Osteocyte (in vitro differentiated cells): ENCODE measurements around the gene RXRA. TPM values are rescaled to one million over a fixed set of nuclear protein-coding genes. Genes with fewer than 3 reads are reported as not detected.

Experiments
- DNase-seq: peaks from one replicate; pipeline ENCODE4 v3.0.0; 2021; ENCODE audit warnings: mixed read lengths; ENCODE audit not compliant: unreplicated experiment; ENCODE audit errors: extremely low spot score
- H3K27ac Mint-ChIP-seq: one replicate; pipeline ENCODE4 v1.8.0; 2021; ENCODE audit warnings: mild to moderate bottlenecking, mixed read lengths; ENCODE audit not compliant: unreplicated experiment
- H3K27me3 Mint-ChIP-seq: one replicate; pipeline ENCODE4 v1.8.0; 2021; ENCODE audit warnings: mixed read lengths; ENCODE audit not compliant: unreplicated experiment
- H3K36me3 Mint-ChIP-seq: one replicate; pipeline ENCODE4 v1.8.0; 2021; ENCODE audit warnings: mixed read lengths; ENCODE audit not compliant: unreplicated experiment
- H3K4me1 Mint-ChIP-seq: one replicate; pipeline ENCODE4 v1.8.0; 2021; ENCODE audit warnings: mixed read lengths; ENCODE audit not compliant: unreplicated experiment
- H3K4me3 Mint-ChIP-seq: one replicate; pipeline ENCODE4 v1.8.0; 2021; ENCODE audit warnings: mild to moderate bottlenecking, moderate library complexity, mixed read lengths; ENCODE audit not compliant: unreplicated experiment
- H3K9me3 Mint-ChIP-seq: one replicate; pipeline ENCODE4 v1.8.0; 2021; ENCODE audit warnings: mixed read lengths; ENCODE audit not compliant: unreplicated experiment
- CTCF ChIP-seq: fragments of 200-600 bp; sonication (generic); IDR thresholded peaks from 2 replicates; pipeline ENCODE4 v1.5.0; 2021; ENCODE audit warnings: antibody characterized with exemption, mild to moderate bottlenecking, moderate library complexity
- total RNA-seq: library from RNA; stranded (reverse); gene quantifications from 2 replicates; pipeline ENCODE4 v1.2.1, GENCODE V29; 2021

RXRA gene
- total RNA-seq, 1 donor from 2014 or later, result 82.2 TPM

- H3K4me3 Mint-ChIP-seq, result no peak overlapping the region
- no peak for DNase-seq
- H3K27ac Mint-ChIP-seq, result no peak overlapping the region
Measured at GRCh38 chr9:134316449-134317160, 9.7 kb upstream of the RXRA start.

GRCh38 chr9:134317400-134317789 is 8.9 kb upstream of the RXRA start:
- H3K4me1 Mint-ChIP-seq, result peaks cover 57% of the 10 kb centered on the region
- peaks cover 2% of the 10 kb centered on the region for H3K36me3 Mint-ChIP-seq
- TF ChIP-seq CTCF, result no peak
- DNase-seq, result no peak
- H3K27ac Mint-ChIP-seq, result no peak overlapping the region
- H3K27me3 Mint-ChIP-seq, result peaks cover 8% of the 10 kb centered on the region
- no peak overlapping the region for H3K4me3 Mint-ChIP-seq
- H3K9me3 Mint-ChIP-seq, result peaks cover 8% of the 10 kb centered on the region

More at GRCh38 chr9:134316449-134317160, 9.7 kb upstream of the RXRA start:
- H3K4me1 Mint-ChIP-seq, result peaks cover 56% of the 10 kb centered on the region
- no peak for TF ChIP-seq CTCF
- peaks cover 4% of the 10 kb centered on the region for H3K36me3 Mint-ChIP-seq
- peaks cover 11% of the 10 kb centered on the region for H3K27me3 Mint-ChIP-seq
- peaks cover 14% of the 10 kb centered on the region for H3K9me3 Mint-ChIP-seq

- Mint-ChIP-seq H3K4me1 (peaks cover 57% of the 10 kb centered on the region), H3K9me3 (peaks cover 3% of the 10 kb centered on the region), H3K4me3 (no peak overlapping the region), H3K36me3 (peaks cover 2% of the 10 kb centered on the region), H3K27ac (no peak overlapping the region), H3K27me3 (peaks cover 6% of the 10 kb centered on the region)
- TF ChIP-seq CTCF, result no peak
- no peak for DNase-seq
Measured at GRCh38 chr9:134317790-134318414, 8.4 kb upstream of the RXRA start.

- TF ChIP-seq CTCF, result no peak
- Mint-ChIP-seq H3K36me3 (no peaks in the 10 kb centered on the region), H3K9me3 (no peaks in the 10 kb centered on the region), H3K4me3 (no peak overlapping the region), H3K4me1 (peaks cover 62% of the 10 kb centered on the region), H3K27me3 (peaks cover 3% of the 10 kb centered on the region), H3K27ac (no peak overlapping the region)
- DNase-seq, result no peak
Measured at GRCh38 chr9:134318481-134318891, 7.8 kb upstream of the RXRA start.

GRCh38 chr9:134318941-134319305 is 7.3 kb upstream of the RXRA start:
- no peak for DNase-seq
- Mint-ChIP-seq H3K9me3 (no peaks in the 10 kb centered on the region), H3K27me3 (no peaks in the 10 kb centered on the region), H3K36me3 (no peaks in the 10 kb centered on the region), H3K27ac (no peak overlapping the region), H3K4me3 (no peak overlapping the region), H3K4me1 (peaks cover 66% of the 10 kb centered on the region)
- no peak for TF ChIP-seq CTCF
